ENCODE results near the gene PARD6A. TPM values are rescaled to one million over a fixed set of nuclear protein-coding genes. Genes with fewer than 3 reads are reported as not detected.

PARD6A gene
- total RNA-seq, 2 donors from 2014 or later, result 3.9 to 5.6 TPM

DNA sequence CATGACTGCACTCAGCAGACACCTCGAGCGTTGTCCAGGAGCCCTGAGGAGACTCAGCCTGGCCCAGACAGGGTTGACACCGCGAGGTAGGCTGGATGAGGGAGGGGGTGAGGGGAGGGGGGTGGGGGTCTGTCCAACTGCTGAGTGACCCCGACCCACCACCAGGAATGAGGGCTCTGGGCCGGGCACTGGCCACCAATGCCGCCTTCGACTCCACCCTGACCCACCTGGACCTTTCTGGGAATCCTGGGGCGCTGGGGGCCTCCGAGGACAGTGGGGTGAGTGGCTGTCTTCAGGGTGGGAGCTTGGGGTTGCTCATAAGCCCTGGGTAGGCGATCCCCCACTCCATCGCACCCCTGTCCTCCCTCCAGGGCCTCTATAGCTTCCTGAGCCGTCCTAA lies 13.1 kb upstream of the PARD6A start:
- peaks cover 0 to 25% of the 10 kb centered on the region in 2 donors for H3K4me1 ChIP-seq
- no peak overlapping the region for H3K27ac ChIP-seq
- peaks cover 7 to 23% of the 10 kb centered on the region in 2 donors for H3K27me3 ChIP-seq
- no peak overlapping the region for H3K4me3 ChIP-seq
- DNase-seq (ENCODE audit: low spot score), result no peak
- TF ChIP-seq, protein P1, sequence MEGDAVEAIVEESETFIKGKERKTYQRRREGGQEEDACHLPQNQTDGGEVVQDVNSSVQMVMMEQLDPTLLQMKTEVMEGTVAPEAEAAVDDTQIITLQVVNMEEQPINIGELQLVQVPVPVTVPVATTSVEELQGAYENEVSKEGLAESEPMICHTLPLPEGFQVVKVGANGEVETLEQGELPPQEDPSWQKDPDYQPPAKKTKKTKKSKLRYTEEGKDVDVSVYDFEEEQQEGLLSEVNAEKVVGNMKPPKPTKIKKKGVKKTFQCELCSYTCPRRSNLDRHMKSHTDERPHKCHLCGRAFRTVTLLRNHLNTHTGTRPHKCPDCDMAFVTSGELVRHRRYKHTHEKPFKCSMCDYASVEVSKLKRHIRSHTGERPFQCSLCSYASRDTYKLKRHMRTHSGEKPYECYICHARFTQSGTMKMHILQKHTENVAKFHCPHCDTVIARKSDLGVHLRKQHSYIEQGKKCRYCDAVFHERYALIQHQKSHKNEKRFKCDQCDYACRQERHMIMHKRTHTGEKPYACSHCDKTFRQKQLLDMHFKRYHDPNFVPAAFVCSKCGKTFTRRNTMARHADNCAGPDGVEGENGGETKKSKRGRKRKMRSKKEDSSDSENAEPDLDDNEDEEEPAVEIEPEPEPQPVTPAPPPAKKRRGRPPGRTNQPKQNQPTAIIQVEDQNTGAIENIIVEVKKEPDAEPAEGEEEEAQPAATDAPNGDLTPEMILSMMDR (IDR thresholded peaks at IDR 0.05), result no peak
- H3K36me3 ChIP-seq, result no peaks in the 10 kb centered on the region
- no peaks in the 10 kb centered on the region for H3K9me3 ChIP-seq

DNA sequence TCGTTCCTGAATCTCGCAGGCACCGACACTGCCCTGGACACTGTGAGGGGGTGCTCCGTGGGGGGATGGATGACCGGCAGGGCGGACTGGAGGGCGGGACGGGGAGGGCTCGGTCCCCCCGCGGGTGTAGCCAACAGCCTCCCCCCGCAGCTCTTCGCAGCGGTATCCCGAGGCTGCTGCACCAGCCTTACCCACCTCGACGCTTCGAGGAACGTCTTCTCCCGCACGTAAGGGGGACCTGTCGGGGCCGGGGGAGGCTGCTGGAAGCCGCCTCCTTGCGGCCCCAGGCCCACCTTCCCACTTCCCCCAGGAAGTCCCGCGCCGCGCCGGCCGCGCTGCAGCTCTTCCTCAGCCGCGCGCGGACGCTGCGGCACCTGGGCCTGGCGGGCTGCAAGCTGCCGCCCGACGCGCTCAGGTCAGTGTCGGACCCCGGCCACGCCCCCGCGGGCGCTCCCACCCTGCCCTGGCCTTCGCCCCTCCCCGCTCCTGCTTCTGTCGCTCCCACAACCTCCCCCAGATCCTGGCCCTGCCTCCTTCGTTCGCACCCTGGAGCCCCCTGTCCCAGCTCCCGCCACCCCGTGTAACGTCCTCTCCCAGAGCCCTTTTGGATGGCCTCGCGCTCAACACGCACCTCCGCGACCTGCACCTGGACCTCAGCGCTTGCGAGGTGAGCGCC lies 12.5 kb upstream of the PARD6A start:
- peaks cover 0 to 27% of the 10 kb centered on the region in 2 donors for H3K4me1 ChIP-seq
- TF ChIP-seq, protein P1 (IDR thresholded peaks at IDR 0.05), result no peak
- no peak overlapping the region for H3K27ac ChIP-seq
- no peaks in the 10 kb centered on the region for H3K9me3 ChIP-seq
- H3K27me3 ChIP-seq, result peaks cover 7 to 23% of the 10 kb centered on the region in 2 donors
- no peak for DNase-seq (ENCODE audit: low spot score)
- H3K36me3 ChIP-seq, result no peaks in the 10 kb centered on the region
- H3K4me3 ChIP-seq, result no peak overlapping the region

DNA sequence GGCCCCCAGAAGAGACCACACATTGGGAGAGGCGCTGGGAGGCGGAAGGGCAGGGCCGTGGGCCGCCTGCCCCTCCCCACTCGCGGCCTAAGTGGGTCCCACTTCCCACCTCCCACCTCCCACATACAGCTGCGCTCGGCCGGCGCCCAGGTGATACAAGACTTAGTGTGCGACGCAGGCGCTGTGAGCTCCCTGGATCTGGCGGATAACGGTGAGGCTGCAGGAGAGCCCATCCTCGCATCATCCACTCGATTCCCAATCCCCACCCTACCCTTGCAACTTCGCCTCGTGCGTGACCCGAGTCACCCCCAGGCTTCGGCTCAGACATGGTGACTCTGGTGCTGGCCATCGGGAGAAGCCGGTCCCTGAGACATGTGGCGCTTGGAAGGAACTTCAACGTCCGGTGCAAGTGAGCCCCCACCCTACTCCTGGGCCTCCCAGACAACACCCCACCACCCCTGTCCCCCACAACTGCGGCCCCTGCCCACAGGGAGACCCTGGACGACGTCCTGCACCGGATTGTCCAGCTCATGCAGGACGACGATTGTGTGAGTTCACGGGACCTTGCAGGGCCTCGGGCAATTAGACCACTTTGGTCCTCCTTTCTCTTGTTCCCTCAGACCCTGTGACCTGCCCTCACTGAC lies 11.9 kb upstream of the PARD6A start:
- Histone ChIP-seq H3K4me3 (no peak overlapping the region), H3K9me3 (no peaks in the 10 kb centered on the region), H3K4me1 (peaks cover 0 to 33% of the 10 kb centered on the region in 2 donors), H3K27me3 (peaks cover 7 to 24% of the 10 kb centered on the region in 2 donors), H3K27ac (no peak overlapping the region), H3K36me3 (no peaks in the 10 kb centered on the region)
- TF ChIP-seq, protein P1 (IDR thresholded peaks at IDR 0.05), result no peak
- DNase-seq (ENCODE audit: low spot score), result no peak

DNA sequence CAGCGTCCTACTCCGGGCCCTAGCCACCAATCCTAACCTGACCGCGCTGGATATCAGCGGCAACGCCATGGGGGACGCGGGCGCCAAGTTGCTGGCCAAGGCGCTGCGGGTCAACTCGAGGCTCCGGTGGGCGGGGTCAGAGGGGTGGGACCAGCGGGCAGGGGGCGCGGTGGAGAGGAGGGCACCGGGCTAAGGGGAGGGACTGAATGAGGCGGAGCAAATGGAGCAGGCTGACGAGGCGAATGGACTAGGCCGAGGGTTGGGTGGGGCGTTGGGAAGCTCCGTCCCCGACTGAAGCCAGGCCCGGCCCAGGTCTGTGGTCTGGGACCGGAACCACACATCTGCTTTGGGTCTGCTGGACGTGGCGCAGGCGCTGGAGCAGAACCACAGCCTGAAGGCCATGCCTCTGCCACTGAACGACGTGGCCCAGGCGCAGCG lies 11.2 kb upstream of the PARD6A start:
- no peak for DNase-seq (ENCODE audit: low spot score)
- H3K9me3 ChIP-seq, result no peaks in the 10 kb centered on the region
- peaks cover 0 to 32% of the 10 kb centered on the region in 2 donors for H3K4me1 ChIP-seq
- TF ChIP-seq, protein P1 (IDR thresholded peaks at IDR 0.05), result no peak
- peaks cover 11 to 30% of the 10 kb centered on the region in 2 donors for H3K27me3 ChIP-seq
- no peak overlapping the region for H3K27ac ChIP-seq
- no peaks in the 10 kb centered on the region for H3K36me3 ChIP-seq
- no peak overlapping the region for H3K4me3 ChIP-seq

DNA sequence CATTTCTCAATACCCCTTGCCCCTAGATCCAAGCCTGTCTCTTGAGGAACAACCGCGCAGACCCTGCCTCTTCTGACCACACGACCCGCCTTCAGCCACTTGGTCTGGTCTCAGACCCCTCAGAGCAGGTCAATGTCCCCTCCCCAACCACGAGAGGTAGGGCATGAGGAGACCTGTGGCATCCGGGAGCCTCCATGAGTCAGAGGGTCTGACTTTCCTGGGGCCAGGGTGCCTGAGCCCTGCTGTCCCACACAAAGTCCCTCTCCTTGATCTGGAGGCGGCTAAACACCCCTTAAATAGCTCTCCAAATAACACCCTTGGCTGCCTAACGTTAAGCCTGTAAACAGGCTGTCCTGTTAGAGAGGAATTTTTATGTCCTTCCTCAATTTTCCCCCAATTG lies 10.7 kb upstream of the PARD6A start:
- H3K27me3 ChIP-seq, result peaks cover 12 to 30% of the 10 kb centered on the region in 2 donors
- no peak overlapping the region for H3K4me3 ChIP-seq
- no peaks in the 10 kb centered on the region for H3K36me3 ChIP-seq
- H3K27ac ChIP-seq, result no peak overlapping the region
- peaks cover 0 to 27% of the 10 kb centered on the region in 2 donors for H3K4me1 ChIP-seq
- H3K9me3 ChIP-seq, result no peaks in the 10 kb centered on the region
- no peak for DNase-seq (ENCODE audit: low spot score)
- TF ChIP-seq, protein P1 (IDR thresholded peaks at IDR 0.05), result no peak

All from right atrium auricular region (tissue), 2 donors.